ENCODE results near the gene CSNK2B.
"Not testable (repeated sequence)": the region's sequence is repeated elsewhere in the genome, so short reads cannot be mapped to it uniquely, and the experiment has no call there.

CSNK2B gene

DNA sequence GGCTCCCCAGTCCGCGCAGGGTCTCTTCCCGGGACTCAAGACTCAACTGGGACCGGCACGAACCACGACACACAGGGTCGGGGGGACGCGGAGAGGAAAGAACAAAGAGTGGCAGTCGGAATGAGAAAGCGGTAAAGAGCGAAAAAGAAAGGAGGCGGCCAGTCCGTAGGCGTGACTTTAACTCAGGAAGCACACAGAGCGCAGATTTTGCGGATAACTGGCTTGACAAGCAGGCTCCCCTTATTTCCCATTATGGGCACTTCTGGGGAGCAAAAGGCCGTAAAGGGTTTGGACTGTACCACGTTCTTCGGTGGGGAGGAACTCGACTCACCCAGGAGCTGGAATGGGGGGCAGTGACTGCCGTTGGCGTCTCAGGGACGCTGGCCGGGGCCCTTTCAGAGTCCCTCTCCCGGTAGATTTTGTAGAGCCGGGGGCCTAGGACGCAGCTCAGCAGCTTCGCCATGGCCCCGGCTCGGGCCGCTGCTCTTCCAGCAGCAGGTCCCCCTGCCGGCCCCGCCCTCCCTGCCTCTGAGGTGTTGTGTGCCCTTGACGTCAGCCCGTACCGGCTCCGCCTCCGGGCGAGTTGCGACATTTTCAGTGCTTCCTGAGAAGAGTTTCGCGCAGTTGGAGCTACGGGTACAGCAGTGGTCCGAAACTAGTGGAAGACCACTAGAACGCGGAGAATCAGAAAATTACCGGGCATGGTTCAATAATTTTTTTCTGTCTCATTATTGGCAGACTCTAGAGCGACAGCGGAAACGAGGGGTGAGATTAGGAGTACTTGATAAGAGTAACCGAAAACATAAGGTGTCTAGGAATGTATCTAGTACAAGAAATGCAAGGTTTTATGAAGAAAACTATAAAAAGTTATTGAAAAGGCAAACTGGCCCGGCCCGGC, 37.2 kb downstream of the CSNK2B start, which contains the start of gene ABHD16A:
Gene ABHD16A (minus strand): TSS at position 506 of the 898 bp plus-strand sequence. CDS start 43 bp downstream, at position 463.
- H3K9me3 ChIP-seq (ENCODE audit: control extremely low read depth in 1 of 5, control insufficient read depth in 4 of 5, insufficient read depth in 2 of 5, low read depth in 1 of 5, low read length in 4 of 5) = no peaks in the 10 kb centered on the region
- H3K27me3 ChIP-seq (replicated peaks in 2 of 5; ENCODE audit: control insufficient read depth in 4 of 5, insufficient read depth in 5 of 5, low read length in 4 of 5) = no peaks in the 10 kb centered on the region
- POLR2A ChIA-PET = interaction anchor here (0.6 to 1.8 kb wide), 9 partner anchors 8 to 127 kb away, joined by 3 to 9 read pairs (median 3); partner anchors contain the start of gene VARS1
- peak; percentile 99 for DNase-seq
- CTCF ChIA-PET = interaction anchor here (0.9 to 7.3 kb wide), 12 partner anchors 9 to 161 kb away, joined by 3 to 51 read pairs (median 4); partner anchors contain the start of gene LY6G5C
- H3K27ac ChIP-seq (ENCODE audit: insufficient read depth in 1 of 2, low read depth in 1 of 2, low read length in 2 of 2, poor library complexity in 1 of 2, severe bottlenecking in 2 of 2) = peak within 1 kb of the TSS; percentile 98 to 99
- H3K4me3 ChIP-seq (ENCODE audit: control insufficient read depth in 1 of 7, extremely low read depth in 1 of 7, insufficient read depth in 4 of 7, low read depth in 2 of 7, low read length in 6 of 7) = peak within 1 kb of the TSS; percentile 85 to 99 (median 96)
- H3K36me3 ChIP-seq (ENCODE audit: control insufficient read depth in 4 of 4, insufficient read depth in 4 of 4, low read length in 3 of 4) = peaks cover 0 to 17% (median 4%) of the 10 kb centered on the region in 4 experiments
- under 1% methylated on average over 49 of the region's 54 CpGs for WGBS (ENCODE audit: insufficient coverage)
- H3K4me1 ChIP-seq (ENCODE audit: control extremely low read depth in 1 of 4, control insufficient read depth in 4 of 4, insufficient read depth in 4 of 4, low read length in 3 of 4) = peaks cover 0 to 25% (median 15%) of the 10 kb centered on the region in 4 experiments

- ChIA-PET POLR2A (interaction anchor here (0.5 kb wide), 1 partner anchor 40 kb away, joined by 3 read pairs; the partner anchor contains the start of gene CSNK2B), CTCF (no interaction called here)
- Histone ChIP-seq H3K36me3 (ENCODE audit: control insufficient read depth in 4 of 4, insufficient read depth in 4 of 4, low read length in 3 of 4) (peaks cover 0 to 2% (median under 1%) of the 10 kb centered on the region in 4 experiments), H3K4me3 (ENCODE audit: control insufficient read depth in 1 of 7, extremely low read depth in 1 of 7, insufficient read depth in 4 of 7, low read depth in 2 of 7, low read length in 6 of 7) (no peak overlapping the region), H3K27ac (ENCODE audit: insufficient read depth in 1 of 2, low read depth in 1 of 2, low read length in 2 of 2, poor library complexity in 1 of 2, severe bottlenecking in 2 of 2) (no peak overlapping the region), H3K4me1 (ENCODE audit: control extremely low read depth in 1 of 4, control insufficient read depth in 4 of 4, insufficient read depth in 4 of 4, low read length in 3 of 4) (peaks cover 2 to 34% (median 23%) of the 10 kb centered on the region in 4 experiments), H3K9me3 (ENCODE audit: control extremely low read depth in 1 of 5, control insufficient read depth in 4 of 5, insufficient read depth in 2 of 5, low read depth in 1 of 5, low read length in 4 of 5) (no peaks in the 10 kb centered on the region), H3K27me3 (replicated peaks in 2 of 5; ENCODE audit: control insufficient read depth in 4 of 5, insufficient read depth in 5 of 5, low read length in 4 of 5) (no peaks in the 10 kb centered on the region)
- DNase-seq = no peak
- WGBS (ENCODE audit: insufficient coverage) = 97% methylated on average over 6 of the region's 6 CpGs
These were observed 40.1 kb downstream of the CSNK2B start for GRCh38 chr6:31705931-31706330.

DNA sequence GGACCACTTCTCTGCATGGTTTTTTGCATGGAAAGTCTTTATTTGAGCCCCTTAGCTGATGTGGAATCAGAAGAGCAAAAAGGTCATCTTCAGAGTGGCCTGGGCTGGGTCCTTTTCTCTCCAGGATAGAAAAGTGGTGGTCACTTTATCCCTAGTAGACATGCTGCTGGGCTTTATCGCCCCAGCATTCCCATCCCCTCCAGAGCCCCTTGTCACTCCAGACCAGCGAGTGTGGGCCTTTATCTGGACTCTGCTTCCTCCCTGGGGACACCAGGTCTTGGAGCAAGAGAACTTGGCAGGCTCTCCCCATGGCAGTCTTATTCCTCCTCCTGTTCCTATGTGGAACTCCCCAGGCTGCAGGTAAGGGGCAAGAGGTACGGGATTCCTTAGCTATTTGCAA, 40.7 kb downstream of the CSNK2B start, which contains the start of gene LY6G6F:
Gene LY6G6F (plus strand): TSS at position 268 of the 400 bp plus-strand sequence. CDS start 41 bp downstream, at position 309.
- no peaks in the 10 kb centered on the region for H3K36me3 ChIP-seq (ENCODE audit: control insufficient read depth in 4 of 4, insufficient read depth in 4 of 4, low read length in 3 of 4)
- no peaks in the 10 kb centered on the region for H3K27me3 ChIP-seq (replicated peaks in 2 of 5; ENCODE audit: control insufficient read depth in 4 of 5, insufficient read depth in 5 of 5, low read length in 4 of 5)
- CTCF ChIA-PET = interaction anchor here (1.0 kb wide), 1 partner anchor 18 kb away, joined by 5 read pairs; no protein-coding TSS in a partner anchor
- no peak for DNase-seq
- no peak within 1 kb of the TSS for H3K27ac ChIP-seq (ENCODE audit: insufficient read depth in 1 of 2, low read depth in 1 of 2, low read length in 2 of 2, poor library complexity in 1 of 2, severe bottlenecking in 2 of 2)
- peaks cover 3 to 34% (median 27%) of the 10 kb centered on the region in 4 experiments for H3K4me1 ChIP-seq (ENCODE audit: control extremely low read depth in 1 of 4, control insufficient read depth in 4 of 4, insufficient read depth in 4 of 4, low read length in 3 of 4)
- no peak within 1 kb of the TSS for H3K4me3 ChIP-seq (ENCODE audit: control insufficient read depth in 1 of 7, extremely low read depth in 1 of 7, insufficient read depth in 4 of 7, low read depth in 2 of 7, low read length in 6 of 7)
- 92% methylated on average over 3 of the region's 3 CpGs for WGBS (ENCODE audit: insufficient coverage)
- H3K9me3 ChIP-seq (ENCODE audit: control extremely low read depth in 1 of 5, control insufficient read depth in 4 of 5, insufficient read depth in 2 of 5, low read depth in 1 of 5, low read length in 4 of 5) = no peaks in the 10 kb centered on the region
- POLR2A ChIA-PET = interaction anchor here (0.5 kb wide), 1 partner anchor 41 kb away, joined by 3 read pairs; the partner anchor contains the start of gene CSNK2B

DNA sequence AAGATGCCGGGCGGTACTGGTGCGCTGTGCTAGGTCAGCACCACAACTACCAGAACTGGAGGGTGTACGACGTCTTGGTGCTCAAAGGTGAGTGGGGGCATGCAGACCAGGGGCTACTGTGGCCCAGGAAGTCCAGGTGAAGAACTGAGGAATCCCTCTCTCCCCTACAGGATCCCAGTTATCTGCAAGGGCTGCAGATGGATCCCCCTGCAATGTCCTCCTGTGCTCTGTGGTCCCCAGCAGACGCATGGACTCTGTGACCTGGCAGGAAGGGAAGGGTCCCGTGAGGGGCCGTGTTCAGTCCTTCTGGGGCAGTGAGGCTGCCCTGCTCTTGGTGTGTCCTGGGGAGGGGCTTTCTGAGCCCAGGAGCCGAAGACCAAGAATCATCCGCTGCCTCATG, 41.8 kb downstream of the CSNK2B start:
- H3K4me1 ChIP-seq (ENCODE audit: control extremely low read depth in 1 of 4, control insufficient read depth in 4 of 4, insufficient read depth in 4 of 4, low read length in 3 of 4) = peaks cover 3 to 36% (median 29%) of the 10 kb centered on the region in 4 experiments
- H3K27me3 ChIP-seq (replicated peaks in 2 of 5; ENCODE audit: control insufficient read depth in 4 of 5, insufficient read depth in 5 of 5, low read length in 4 of 5) = no peaks in the 10 kb centered on the region
- no peak for DNase-seq
- CTCF ChIA-PET = interaction anchor here (1.4 kb wide), 1 partner anchor 21 kb away, joined by 3 read pairs; no protein-coding TSS in a partner anchor
- POLR2A ChIA-PET = no interaction called here
- H3K4me3 ChIP-seq (ENCODE audit: control insufficient read depth in 1 of 7, extremely low read depth in 1 of 7, insufficient read depth in 4 of 7, low read depth in 2 of 7, low read length in 6 of 7) = no peak overlapping the region
- H3K27ac ChIP-seq (ENCODE audit: insufficient read depth in 1 of 2, low read depth in 1 of 2, low read length in 2 of 2, poor library complexity in 1 of 2, severe bottlenecking in 2 of 2) = no peak overlapping the region
- H3K9me3 ChIP-seq (ENCODE audit: control extremely low read depth in 1 of 5, control insufficient read depth in 4 of 5, insufficient read depth in 2 of 5, low read depth in 1 of 5, low read length in 4 of 5) = no peaks in the 10 kb centered on the region
- 93% methylated on average over 10 of the region's 10 CpGs for WGBS (ENCODE audit: insufficient coverage)
- H3K36me3 ChIP-seq (ENCODE audit: control insufficient read depth in 4 of 4, insufficient read depth in 4 of 4, low read length in 3 of 4) = no peaks in the 10 kb centered on the region

DNA sequence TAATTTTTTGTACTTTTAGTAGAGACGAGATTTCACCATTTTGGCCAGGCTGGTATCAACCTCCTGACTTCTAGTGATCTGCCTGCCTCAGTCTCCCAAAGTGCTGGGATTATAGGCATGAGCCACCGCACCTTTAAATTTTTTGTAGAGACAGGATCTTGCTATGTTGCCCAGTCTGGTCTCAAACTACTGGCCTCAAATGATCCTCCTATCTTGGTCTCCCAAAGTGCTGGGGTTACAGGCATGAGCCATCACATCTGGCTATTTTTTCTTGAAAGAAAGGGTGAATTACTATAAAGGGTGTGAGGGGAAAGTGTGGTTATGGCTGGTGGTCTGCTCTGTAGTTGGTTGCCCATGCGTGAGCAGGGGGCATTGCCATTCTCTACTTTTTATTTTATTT, 42.3 kb downstream of the CSNK2B start:
- POLR2A ChIA-PET = no interaction called here

GRCh38 chr6:31709157-31709556, 43.3 kb downstream of the CSNK2B start:
- 100% methylated on average over 7 of the region's 11 CpGs for WGBS (ENCODE audit: insufficient coverage)
- CTCF ChIA-PET = interaction anchor here (0.6 to 1.4 kb wide), 3 partner anchors 14 to 61 kb away, joined by 3 read pairs; partner anchors contain the start of gene MPIG6B
- POLR2A ChIA-PET; H3K9me3 ChIP-seq (ENCODE audit: control extremely low read depth in 1 of 5, control insufficient read depth in 4 of 5, insufficient read depth in 2 of 5, low read depth in 1 of 5, low read length in 4 of 5); DNase-seq; H3K27me3 ChIP-seq (replicated peaks in 2 of 5; ENCODE audit: control insufficient read depth in 4 of 5, insufficient read depth in 5 of 5, low read length in 4 of 5); H3K4me3 ChIP-seq (ENCODE audit: control insufficient read depth in 1 of 7, extremely low read depth in 1 of 7, insufficient read depth in 4 of 7, low read depth in 2 of 7, low read length in 6 of 7); H3K36me3 ChIP-seq (ENCODE audit: control insufficient read depth in 4 of 4, insufficient read depth in 4 of 4, low read length in 3 of 4); H3K27ac ChIP-seq (ENCODE audit: insufficient read depth in 1 of 2, low read depth in 1 of 2, low read length in 2 of 2, poor library complexity in 1 of 2, severe bottlenecking in 2 of 2): not testable (repeated sequence)
- peaks cover 3 to 40% (median 28%) of the 10 kb centered on the region in 4 experiments for H3K4me1 ChIP-seq (ENCODE audit: control extremely low read depth in 1 of 4, control insufficient read depth in 4 of 4, insufficient read depth in 4 of 4, low read length in 3 of 4)

More for the DNA sequence above, 42.3 kb downstream of the CSNK2B start:
- no peak for DNase-seq
- CTCF ChIA-PET = interaction anchor here (0.9 to 1.4 kb wide), 2 partner anchors 21 to 62 kb away, joined by 3 read pairs; no protein-coding TSS in a partner anchor
- H3K9me3 ChIP-seq (ENCODE audit: control extremely low read depth in 1 of 5, control insufficient read depth in 4 of 5, insufficient read depth in 2 of 5, low read depth in 1 of 5, low read length in 4 of 5) = no peaks in the 10 kb centered on the region
- H3K36me3 ChIP-seq (ENCODE audit: control insufficient read depth in 4 of 4, insufficient read depth in 4 of 4, low read length in 3 of 4) = no peaks in the 10 kb centered on the region
- WGBS (ENCODE audit: insufficient coverage) = 95% methylated on average over 2 of the region's 3 CpGs
- no peak overlapping the region for H3K27ac ChIP-seq (ENCODE audit: insufficient read depth in 1 of 2, low read depth in 1 of 2, low read length in 2 of 2, poor library complexity in 1 of 2, severe bottlenecking in 2 of 2)
- no peaks in the 10 kb centered on the region for H3K27me3 ChIP-seq (replicated peaks in 2 of 5; ENCODE audit: control insufficient read depth in 4 of 5, insufficient read depth in 5 of 5, low read length in 4 of 5)
- peaks cover 3 to 36% (median 29%) of the 10 kb centered on the region in 4 experiments for H3K4me1 ChIP-seq (ENCODE audit: control extremely low read depth in 1 of 4, control insufficient read depth in 4 of 4, insufficient read depth in 4 of 4, low read length in 3 of 4)
- no peak overlapping the region for H3K4me3 ChIP-seq (ENCODE audit: control insufficient read depth in 1 of 7, extremely low read depth in 1 of 7, insufficient read depth in 4 of 7, low read depth in 2 of 7, low read length in 6 of 7)
